Left hindlimb (tissue), 1 donor: ENCODE results near the gene NFATC2.
"Not testable (repeated sequence)": the region's sequence is repeated elsewhere in the genome, so short reads cannot be mapped to it uniquely, and the experiment has no call there.

Source experiments
- DNase-seq: peaks from one replicate; pipeline ENCODE4 v3.0.0-alpha.2; 2018

Gene NFATC2

GRCh38 chr20:51542571-51543421 is at the start of gene NFATC2:
Gene NFATC2 (minus strand): TSS chr20:51542719. CDS start chr20:51542499, 220 bp downstream.
- no peak for DNase-seq

DNA sequence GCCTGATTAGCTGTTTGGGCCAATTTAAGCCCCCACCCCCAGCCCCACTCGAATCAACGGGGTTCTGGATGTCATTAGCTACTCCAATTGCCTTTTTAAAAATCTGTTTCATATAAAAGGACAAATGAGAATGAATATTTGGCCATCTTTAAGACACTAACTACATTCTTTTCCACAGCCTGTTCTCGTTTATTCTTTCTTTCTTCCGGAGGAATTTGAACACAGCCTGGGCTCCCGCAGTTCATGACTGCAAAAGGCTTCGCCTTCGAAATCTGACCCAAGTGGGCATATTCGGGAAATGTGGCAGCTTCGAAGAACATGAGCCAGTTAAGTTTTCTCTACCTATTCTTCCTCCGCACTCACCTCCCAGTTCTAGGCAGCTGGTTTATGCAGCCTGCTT is 49.4 kb upstream of the NFATC2 start:
- no peak for DNase-seq

GRCh38 chr20:51588762-51589161 is 46.2 kb upstream of the NFATC2 start:
- no peak for DNase-seq

DNA sequence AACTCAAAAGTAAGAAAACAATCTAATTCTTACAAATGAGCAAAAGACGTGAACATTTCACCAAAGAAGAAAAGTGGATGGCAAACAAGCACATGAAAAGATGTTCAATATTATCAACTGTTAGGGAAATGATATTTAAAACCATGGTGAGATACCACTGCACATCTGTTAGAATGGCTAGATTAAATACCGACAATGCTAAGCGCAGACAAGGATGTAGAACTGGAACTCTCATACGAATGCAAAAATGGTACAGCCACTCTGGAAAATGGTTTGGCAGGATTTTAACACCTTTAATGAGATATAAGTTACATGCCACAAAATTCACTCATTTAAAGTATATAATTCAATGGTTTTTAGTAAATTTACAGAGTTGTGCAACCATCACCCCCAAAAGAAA is 44.6 kb upstream of the NFATC2 start:
- DNase-seq = no peak

DNA sequence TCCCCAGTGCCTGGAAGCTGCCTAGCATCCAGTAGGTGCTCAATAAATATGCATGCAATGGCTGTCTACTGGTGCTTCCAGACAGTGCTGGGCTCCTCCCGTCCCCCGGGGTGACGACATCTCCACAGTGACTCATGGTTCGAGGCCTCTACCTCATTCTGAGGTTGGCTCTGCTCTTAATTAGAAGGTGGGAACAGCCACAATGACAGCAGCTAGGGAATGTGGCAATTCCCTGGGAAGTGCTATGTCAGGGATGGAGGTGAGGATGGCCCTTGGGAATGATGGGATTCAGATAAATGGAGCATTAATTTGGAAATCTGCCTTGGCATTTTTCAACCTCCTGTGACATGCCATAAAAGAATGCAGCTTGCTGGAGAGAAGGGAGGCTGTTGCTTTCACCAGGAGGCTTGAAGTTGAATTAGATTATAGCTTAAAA is 43.5 kb upstream of the NFATC2 start:
- no peak for DNase-seq

DNA sequence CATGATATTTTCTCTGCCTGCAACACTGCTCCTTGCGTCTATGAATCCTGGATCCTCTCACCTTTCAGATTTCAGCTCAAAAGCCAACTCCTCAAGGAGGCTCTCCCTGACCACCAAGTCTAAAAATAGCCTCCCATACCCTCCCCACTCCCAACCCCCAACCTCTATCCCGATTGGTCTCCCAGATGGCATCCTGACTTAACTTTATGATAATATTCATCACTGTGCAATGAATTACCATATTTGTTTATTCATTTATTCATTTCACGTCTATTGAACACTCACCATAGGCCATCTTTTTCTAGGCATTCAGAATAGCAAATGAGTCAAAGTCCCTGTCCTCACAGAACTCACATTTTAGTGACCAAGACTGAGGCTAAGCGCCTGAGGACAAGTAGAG is 42.6 kb upstream of the NFATC2 start:
- no peak for DNase-seq

GRCh38 chr20:51584737-51585136 is 42.2 kb upstream of the NFATC2 start:
- no peak for DNase-seq

DNA sequence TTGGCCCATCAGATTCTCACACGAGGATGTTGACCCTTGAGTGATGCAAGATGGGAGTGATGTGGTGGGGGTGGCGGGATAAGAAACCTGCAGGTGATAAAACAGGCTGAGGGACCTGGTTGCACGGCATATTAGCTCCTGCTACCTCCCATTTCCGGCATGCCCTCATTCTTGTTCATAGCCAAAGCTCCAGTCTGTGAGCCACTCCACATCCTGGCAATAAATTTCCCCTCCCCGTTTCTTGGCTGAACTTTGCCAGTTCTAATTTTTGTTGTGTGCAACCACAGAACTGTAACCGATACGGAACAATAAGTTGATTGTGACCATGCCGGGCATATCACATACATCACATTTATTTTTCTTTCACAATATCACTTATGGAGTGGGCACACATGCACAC is 41.6 kb upstream of the NFATC2 start:
- no peak for DNase-seq

DNA sequence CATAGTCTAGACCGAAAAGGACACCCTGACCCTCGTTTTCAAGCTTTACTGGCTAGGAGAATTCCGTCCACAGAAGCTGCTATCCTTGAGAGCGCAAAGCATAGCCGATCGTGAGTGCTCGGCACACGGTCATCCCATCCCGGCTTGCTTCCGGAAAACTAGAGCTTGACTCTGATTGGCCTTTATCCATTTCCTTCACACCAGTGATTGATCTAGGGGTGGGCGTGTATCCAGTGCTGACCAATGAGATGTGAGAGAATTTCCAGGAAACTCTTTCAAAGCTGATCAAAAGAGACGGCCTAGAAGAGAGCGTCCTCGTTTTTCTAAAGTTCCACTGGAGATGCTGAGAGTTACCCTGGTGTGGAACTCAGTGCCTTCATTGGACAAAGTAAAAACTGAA is 41.0 kb upstream of the NFATC2 start:
- DNase-seq = no peak

DNA sequence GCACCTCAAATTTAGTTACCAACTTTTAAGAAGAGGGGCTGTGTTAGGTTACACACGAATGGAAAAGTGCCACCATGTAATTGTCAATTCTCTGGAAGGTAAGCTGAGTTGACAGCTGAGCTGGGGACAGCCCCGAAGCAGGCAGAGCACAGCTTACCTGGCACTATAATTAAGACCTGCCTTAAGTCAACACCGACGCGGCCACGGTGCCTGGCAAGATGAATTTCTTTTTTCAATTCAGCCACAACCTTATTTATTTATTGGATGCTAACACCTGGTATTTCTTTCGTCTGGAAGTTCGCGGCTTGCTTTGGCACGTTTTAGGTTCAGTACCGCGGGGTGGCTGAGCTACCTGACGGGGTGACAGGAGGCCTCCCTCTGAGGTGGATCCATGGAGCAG is 40.6 kb upstream of the NFATC2 start:
- DNase-seq = no peak

- no peak for DNase-seq
Measured at GRCh38 chr20:51581571-51581970, 39.1 kb upstream of the NFATC2 start.

DNA sequence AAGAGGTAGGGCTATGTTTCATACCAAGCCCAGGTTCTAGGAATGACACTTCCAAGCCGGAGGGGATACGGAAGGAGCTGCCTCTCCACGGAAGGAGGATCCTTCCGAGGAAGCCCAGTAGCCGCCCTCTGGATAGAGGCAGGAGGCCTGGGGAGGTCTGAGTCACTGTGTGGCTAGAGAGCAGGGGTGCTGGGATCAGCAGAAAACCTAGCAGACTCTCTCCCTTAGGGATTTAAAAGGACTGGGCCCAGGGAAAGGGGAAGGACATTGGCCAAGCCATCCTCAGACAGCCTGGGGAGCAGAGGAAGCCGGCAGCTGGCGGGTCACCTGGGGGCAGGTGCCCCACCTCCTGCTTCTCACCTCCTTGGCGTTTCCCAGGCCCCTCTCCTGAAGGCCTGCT is 36.6 kb upstream of the NFATC2 start:
- DNase-seq = no peak

- no peak for DNase-seq
Measured at GRCh38 chr20:51578145-51578459, 35.6 kb upstream of the NFATC2 start.

GRCh38 chr20:51577432-51578144 is 35.1 kb upstream of the NFATC2 start:
- no peak for DNase-seq

DNA sequence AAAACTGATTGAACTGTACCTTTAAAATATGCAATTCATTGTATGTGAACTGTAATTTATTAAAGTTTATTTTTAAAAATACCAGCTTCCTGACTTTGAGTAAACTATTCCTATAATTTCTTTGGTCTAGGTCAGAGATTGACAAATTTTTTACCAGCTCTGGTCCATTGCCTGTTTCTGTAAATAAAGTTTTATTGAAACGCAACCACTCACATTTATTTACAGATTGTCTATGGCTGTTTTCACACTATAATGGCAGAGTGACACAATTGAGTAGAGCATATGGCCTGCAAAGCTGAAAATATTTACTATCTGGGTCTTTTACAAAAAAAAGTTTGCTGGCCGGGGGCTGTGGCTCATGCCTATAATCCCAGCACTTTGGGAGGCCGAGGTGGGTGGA is 33.0 kb upstream of the NFATC2 start:
- DNase-seq = no peak

DNA sequence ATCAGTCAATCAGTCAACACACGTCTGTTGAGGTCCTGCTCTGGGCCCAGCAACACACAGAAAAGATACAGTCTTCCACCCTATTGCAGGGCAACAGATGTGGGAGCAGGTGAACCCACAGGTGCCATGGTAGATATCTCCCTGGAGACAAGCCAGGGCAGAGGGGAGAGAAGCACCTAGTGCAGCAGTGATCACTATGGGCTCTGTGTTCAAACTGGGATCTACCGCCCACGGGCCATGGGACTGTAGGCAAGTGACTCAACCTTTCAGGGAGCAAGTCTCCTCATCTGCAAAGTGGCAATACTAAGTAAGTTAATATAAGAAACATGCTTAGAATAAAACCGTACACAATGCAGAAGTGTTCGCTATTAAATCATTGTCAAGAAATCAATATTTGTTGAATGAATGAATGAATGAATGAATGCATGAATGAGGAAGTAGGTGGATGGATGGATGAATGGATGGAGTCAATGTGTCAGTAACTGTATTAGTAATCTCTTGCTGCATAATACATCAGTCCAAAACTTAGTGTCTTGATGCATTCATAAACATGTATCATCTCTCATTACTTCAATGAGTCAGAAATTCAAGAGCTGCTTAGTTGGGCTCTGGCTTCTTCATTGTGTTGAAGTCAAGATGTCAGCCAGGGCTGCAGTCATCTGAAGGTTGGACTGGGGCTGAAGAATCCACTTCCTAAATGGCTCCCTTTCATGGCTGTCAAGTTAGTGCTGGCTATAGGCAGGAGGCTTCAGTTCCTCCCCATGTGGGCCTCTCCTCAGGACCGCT is 31.9 kb upstream of the NFATC2 start:
- no peak for DNase-seq

- peak; percentile 62 for DNase-seq
Measured at GRCh38 chr20:51573576-51574243, 31.2 kb upstream of the NFATC2 start.

- no peak for DNase-seq
Measured at GRCh38 chr20:51571460-51571794, 28.9 kb upstream of the NFATC2 start.

DNA sequence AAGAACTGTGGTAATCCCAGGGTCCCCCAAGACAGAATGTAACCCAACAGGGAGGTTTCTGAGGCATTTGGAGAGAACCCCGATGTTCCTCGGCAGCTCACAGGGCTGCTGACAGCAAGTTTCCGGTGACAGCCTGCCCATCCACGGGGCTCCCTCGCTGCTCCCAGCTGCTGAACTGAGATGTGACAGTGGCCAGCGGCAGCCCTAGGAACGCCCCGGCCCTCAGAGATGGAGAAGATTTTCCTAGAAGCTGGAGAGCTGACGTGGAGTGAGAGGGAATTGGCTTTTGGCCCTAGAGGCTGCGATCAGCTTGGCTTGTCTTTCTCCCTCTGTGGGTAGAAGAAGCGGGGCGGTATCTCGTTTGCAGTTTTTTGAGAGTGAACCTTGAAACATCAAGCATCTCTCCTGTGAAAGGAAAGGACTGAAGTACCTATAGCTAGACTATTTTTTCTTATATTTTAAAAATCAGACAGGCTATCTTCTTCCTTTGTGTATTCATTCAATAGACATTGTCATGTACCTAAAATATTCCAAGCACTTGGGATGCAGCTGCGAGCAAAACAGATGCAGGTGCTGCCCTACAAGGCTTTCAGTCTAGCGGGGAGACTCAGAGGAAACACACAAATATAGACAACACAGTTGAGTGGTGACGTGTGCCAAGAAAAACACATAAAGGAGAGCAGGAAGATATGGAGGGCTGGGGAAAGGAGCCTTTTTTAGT is 28.4 kb upstream of the NFATC2 start:
- DNase-seq = peak; percentile 80

DNA sequence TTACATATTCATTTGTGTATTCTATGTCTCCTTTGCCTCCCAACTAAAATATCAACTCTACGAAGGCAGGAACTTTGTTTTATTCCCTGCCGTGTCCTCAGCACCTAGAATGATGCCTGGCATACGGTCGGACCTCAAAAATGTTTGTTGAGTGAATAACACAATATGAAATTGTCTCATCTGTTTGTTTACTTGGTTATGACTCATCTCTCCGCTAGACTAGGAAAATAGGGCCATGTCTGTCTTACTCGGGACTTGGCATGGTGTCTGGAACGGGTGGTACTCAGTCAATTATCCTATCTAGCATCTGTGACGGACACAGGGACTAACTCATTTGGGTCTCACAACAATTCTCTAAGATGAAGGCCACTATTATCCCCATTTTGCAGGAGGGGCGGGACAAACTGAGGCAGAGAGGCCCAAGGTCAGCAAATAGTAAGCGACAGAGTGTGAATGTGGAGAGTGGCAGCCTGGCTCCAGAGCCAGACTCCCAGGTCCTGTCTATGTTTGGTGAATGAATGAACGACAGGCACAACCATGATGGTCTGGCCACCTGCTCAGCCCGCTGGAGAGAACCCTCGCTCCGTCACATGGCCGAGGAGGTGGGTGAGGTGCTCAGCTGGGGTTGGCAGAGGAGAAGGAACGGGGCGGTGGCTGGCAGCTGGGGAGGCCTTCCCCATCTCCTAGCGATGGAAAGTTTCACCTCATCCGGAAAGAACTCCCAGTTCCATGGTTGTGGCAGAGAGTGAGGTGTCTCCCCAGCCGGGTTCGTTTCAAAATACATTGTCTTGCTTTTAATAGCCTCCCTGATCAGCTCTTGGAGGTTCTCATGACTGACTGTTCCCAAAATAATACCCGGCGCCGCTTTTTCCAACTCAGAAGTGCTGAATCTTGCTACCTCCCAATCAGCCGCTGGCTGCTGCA is 27.6 kb upstream of the NFATC2 start:
- peak; percentile 66 for DNase-seq

DNA sequence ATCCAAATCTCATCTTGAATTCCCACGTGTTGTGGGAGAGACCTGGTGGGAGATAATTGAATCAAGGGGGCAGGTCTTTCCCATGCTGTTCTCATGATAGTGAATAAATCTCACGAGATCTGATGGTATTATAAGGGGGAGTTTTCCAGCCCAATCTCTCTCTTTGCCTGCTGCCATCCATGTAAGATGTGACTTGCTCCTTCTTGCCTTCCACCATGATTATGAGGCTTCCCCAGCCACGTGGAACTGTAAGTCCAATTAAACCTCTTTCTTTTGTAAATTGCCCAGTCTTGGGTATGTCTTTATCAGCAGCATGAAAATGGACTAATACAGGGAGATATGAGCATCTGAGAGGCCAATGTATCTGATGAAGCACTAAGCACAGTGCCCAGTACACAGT is 26.0 kb upstream of the NFATC2 start:
- not testable (repeated sequence) for DNase-seq
